Measurements from ENCODE around the gene PARP3.
A peak's percentile ranks its signal among the peaks of the same experiment; 100 is the strongest.

The PARP3 gene

DNA sequence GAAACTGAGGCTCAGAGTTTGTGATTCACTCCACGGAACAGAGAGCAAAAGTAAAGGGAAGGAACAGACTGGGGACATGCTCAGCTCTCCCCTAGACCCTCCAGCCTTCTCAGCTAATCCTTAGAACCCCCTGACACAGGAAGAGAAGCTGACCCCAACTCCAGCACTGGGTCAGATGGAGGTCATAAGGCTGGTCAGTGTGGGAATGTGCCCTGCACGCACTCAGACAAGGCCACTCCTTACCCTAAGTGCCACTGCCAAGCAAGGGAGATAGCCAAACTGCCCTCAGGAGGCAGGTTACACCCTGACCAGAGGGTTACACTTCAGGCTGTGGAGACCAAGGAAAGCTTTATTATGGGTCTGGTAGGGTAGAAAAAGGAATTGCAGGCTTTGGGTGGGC is 52.4 kb downstream of the PARP3 start:
- H4K20me1 ChIP-seq (ENCODE audit: insufficient read depth, low read length), result peaks cover 29% of the 10 kb centered on the region
- DNase-seq, result no peak
- H3K27me3 ChIP-seq (ENCODE audit: insufficient read depth, low read length, poor library complexity), result no peaks in the 10 kb centered on the region
- H3K4me3 ChIP-seq (ENCODE audit: low read depth in 1 of 2, low read length in 2 of 2), result peak overlapping the region; percentile 43 to 73; a peak in 3 of 4 replicates
- peaks cover 40% of the 10 kb centered on the region for H3K36me3 ChIP-seq (ENCODE audit: insufficient read depth, low read length)
- H3K4me2 ChIP-seq (ENCODE audit: insufficient read depth, low read length), result peak overlapping the region; percentile 93
- peaks cover 28% of the 10 kb centered on the region for H3K4me1 ChIP-seq (ENCODE audit: insufficient read depth, low read length)
- peak overlapping the region; percentile 91 for H3K27ac ChIP-seq (ENCODE audit: low read length)
- H3K79me2 ChIP-seq (ENCODE audit: insufficient read depth, low read length), result peaks cover 31% of the 10 kb centered on the region
- no peak for TF ChIP-seq EZH2 (IDR thresholded peaks at IDR 0.05; ENCODE audit: borderline replicate concordance, low read depth, low read length, severe bottlenecking)
- TF ChIP-seq, protein P1, sequence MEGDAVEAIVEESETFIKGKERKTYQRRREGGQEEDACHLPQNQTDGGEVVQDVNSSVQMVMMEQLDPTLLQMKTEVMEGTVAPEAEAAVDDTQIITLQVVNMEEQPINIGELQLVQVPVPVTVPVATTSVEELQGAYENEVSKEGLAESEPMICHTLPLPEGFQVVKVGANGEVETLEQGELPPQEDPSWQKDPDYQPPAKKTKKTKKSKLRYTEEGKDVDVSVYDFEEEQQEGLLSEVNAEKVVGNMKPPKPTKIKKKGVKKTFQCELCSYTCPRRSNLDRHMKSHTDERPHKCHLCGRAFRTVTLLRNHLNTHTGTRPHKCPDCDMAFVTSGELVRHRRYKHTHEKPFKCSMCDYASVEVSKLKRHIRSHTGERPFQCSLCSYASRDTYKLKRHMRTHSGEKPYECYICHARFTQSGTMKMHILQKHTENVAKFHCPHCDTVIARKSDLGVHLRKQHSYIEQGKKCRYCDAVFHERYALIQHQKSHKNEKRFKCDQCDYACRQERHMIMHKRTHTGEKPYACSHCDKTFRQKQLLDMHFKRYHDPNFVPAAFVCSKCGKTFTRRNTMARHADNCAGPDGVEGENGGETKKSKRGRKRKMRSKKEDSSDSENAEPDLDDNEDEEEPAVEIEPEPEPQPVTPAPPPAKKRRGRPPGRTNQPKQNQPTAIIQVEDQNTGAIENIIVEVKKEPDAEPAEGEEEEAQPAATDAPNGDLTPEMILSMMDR (IDR thresholded peaks at IDR 0.05; ENCODE audit: borderline replicate concordance, extremely low read depth, low read length, poor library complexity, severe bottlenecking), result no peak
- peak overlapping the region; percentile 86 for H3K9ac ChIP-seq (ENCODE audit: low read depth, low read length)
- no peak overlapping the region for H2AFZ ChIP-seq (ENCODE audit: low read depth, low read length)
- no peaks in the 10 kb centered on the region for H3K9me3 ChIP-seq (ENCODE audit: insufficient read depth, low read length, severe bottlenecking)
- no peak for ATAC-seq (ENCODE audit: insufficient read depth, low read depth)

DNA sequence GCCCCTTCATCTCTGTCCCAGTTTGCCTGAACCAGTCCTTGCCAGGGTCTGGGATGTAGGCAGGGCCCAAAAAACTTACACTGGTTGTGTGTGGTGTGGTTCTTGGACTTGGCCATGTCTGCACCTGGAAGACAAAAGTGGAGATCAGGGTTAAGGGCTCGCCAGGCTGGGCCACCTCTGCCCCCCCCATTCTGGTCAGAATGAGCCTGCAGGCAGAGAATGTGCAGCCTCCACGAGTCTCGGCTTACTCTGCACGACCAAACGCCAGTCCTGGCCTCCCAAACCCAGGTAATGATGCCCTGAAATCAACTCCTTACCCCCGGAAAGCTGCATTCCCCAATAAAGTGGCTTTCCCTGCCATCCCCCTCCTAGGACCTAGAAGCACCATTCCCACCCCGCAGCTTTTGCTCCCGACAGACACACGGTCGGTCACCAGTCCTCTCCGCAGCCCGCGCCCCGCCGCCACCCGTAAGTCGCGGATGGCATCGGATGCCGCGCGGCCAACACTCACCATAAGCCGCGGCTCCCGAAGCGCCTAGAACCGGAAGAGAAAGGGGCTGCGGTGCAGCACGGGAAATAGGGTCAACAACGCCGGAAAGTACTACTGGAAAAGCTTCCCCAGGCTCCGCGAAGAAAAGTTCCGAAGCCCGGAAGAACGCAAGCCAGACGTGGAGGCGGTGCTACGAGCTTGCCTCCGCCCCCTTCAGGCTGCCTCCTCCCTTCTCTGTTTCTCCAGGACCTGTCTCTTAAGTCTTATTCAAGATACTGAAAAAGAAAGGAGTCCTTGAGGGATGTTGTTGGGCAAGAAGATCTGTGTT is 53.4 kb downstream of the PARP3 start, which contains the start of gene RPL29:
TSS of gene RPL29 (minus strand) at position 550 of the 818 bp plus-strand sequence. CDS start at position 116, 434 bp downstream.
- TF ChIP-seq, protein P1 (IDR thresholded peaks at IDR 0.05; ENCODE audit: borderline replicate concordance, extremely low read depth, low read length, poor library complexity, severe bottlenecking), result peak; percentile 4
- TF ChIP-seq EZH2 (IDR thresholded peaks at IDR 0.05; ENCODE audit: borderline replicate concordance, low read depth, low read length, severe bottlenecking), result no peak
- Histone ChIP-seq H3K4me1 (ENCODE audit: insufficient read depth, low read length) (peaks cover 28% of the 10 kb centered on the region), H2AFZ (ENCODE audit: low read depth, low read length) (peak within 1 kb of the TSS; percentile 69), H3K9ac (ENCODE audit: low read depth, low read length) (peak within 1 kb of the TSS; percentile 86), H3K79me2 (ENCODE audit: insufficient read depth, low read length) (peaks cover 31% of the 10 kb centered on the region), H4K20me1 (ENCODE audit: insufficient read depth, low read length) (peaks cover 28% of the 10 kb centered on the region), H3K27ac (ENCODE audit: low read length) (peak within 1 kb of the TSS; percentile 91), H3K4me3 (ENCODE audit: low read depth in 1 of 2, low read length in 2 of 2) (peak within 1 kb of the TSS; percentile 43 to 73), H3K9me3 (ENCODE audit: insufficient read depth, low read length, severe bottlenecking) (no peaks in the 10 kb centered on the region), H3K27me3 (ENCODE audit: insufficient read depth, low read length, poor library complexity) (no peaks in the 10 kb centered on the region), H3K36me3 (ENCODE audit: insufficient read depth, low read length) (peaks cover 40% of the 10 kb centered on the region), H3K4me2 (ENCODE audit: insufficient read depth, low read length) (peak within 1 kb of the TSS; percentile 93)
- peak; percentile 92 for ATAC-seq (ENCODE audit: insufficient read depth, low read depth)
- peak; percentile 95 for DNase-seq

DNA sequence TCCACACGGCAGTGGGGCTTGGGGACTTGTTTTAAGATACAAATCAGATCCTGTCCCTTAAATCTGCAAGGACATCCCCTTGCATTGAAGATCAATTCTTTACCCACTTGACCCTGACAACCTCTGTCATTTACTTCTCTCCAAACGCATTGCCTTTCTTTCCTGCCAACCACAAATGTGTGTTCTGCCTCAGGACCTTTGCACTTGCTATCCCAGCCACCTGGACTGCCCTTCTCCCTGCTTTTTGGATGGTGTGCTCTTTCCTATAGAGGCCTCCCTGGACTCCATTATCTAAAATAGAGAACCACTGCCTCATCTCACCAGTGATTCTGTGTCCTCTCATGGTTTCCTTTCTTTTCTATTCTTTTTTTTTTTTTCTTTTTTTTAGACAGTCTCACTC is 55.0 kb downstream of the PARP3 start:
- H3K27ac ChIP-seq (ENCODE audit: low read length), result no peak overlapping the region
- no peak overlapping the region for H3K4me3 ChIP-seq (ENCODE audit: low read depth in 1 of 2, low read length in 2 of 2)
- peaks cover 37% of the 10 kb centered on the region for H3K4me1 ChIP-seq (ENCODE audit: insufficient read depth, low read length)
- no peak for ATAC-seq (ENCODE audit: insufficient read depth, low read depth)
- TF ChIP-seq, protein P1 (IDR thresholded peaks at IDR 0.05; ENCODE audit: borderline replicate concordance, extremely low read depth, low read length, poor library complexity, severe bottlenecking), result no peak
- no peak for TF ChIP-seq EZH2 (IDR thresholded peaks at IDR 0.05; ENCODE audit: borderline replicate concordance, low read depth, low read length, severe bottlenecking)
- no peak overlapping the region for H2AFZ ChIP-seq (ENCODE audit: low read depth, low read length)
- no peak overlapping the region for H3K9ac ChIP-seq (ENCODE audit: low read depth, low read length)
- H3K79me2 ChIP-seq (ENCODE audit: insufficient read depth, low read length), result peaks cover 31% of the 10 kb centered on the region
- DNase-seq, result no peak
- H3K36me3 ChIP-seq (ENCODE audit: insufficient read depth, low read length), result peaks cover 33% of the 10 kb centered on the region
- no peaks in the 10 kb centered on the region for H3K9me3 ChIP-seq (ENCODE audit: insufficient read depth, low read length, severe bottlenecking)
- H4K20me1 ChIP-seq (ENCODE audit: insufficient read depth, low read length), result peaks cover 22% of the 10 kb centered on the region
- H3K27me3 ChIP-seq (ENCODE audit: insufficient read depth, low read length, poor library complexity), result no peaks in the 10 kb centered on the region
- no peak overlapping the region for H3K4me2 ChIP-seq (ENCODE audit: insufficient read depth, low read length)
